GM21737 (cell line): ENCODE results near the gene BBS12.

Source experiments
- ATAC-seq: cut with Tn5 transposase; IDR thresholded peaks from one replicate; pipeline ENCODE4 v1.9.1; 2021; ENCODE audit warnings: mild to moderate bottlenecking, moderate library complexity; ENCODE audit not compliant: unreplicated experiment

BBS12 gene

DNA sequence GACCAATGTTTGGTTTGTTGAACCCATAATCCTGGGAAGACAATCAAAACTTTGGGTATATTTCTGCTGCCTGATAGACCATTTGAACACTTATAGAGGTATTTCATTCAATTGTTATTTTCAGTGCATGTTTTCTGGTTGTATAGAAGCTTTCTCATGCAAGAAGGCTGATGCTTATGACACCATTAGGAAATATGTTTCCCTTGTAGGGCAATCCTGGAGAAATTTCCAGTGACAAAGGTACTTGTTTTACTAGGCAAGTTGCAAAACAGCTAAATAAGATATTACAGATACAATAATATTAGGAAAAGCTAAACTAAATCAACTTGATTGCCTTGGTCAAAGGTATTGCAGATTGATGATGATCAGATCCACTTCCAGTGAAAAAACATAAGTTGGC is 61.3 kb downstream of the BBS12 start:
- ATAC-seq: no peak
